WERI-Rb-1 (cell line): ENCODE results near the gene PRRC2B.
A peak's percentile ranks its signal among the peaks of the same experiment; 100 is the strongest.
"Not testable (repeated sequence)": the region's sequence is repeated elsewhere in the genome, so short reads cannot be mapped to it uniquely, and the experiment has no call there.

Source experiments
- DNase-seq: peaks from one replicate; pipeline ENCODE4 v3.0.0-alpha.2; 2020
- H3K27ac ChIP-seq: fragments of 250-450 bp; sonication (Bioruptor Pico); 2 replicates; pipeline ENCODE4 v1.5.1; 2020; ENCODE audit warnings: mild to moderate bottlenecking, moderate library complexity
- H3K27me3 ChIP-seq: fragments of 250-450 bp; sonication (Bioruptor Pico); 2 replicates; pipeline ENCODE4 v1.5.1; 2021; ENCODE audit warnings: mild to moderate bottlenecking, low read depth, moderate library complexity; ENCODE audit not compliant: insufficient read depth, severe bottlenecking
- H3K36me3 ChIP-seq: fragments of 250-450 bp; sonication (Bioruptor Pico); 2 replicates; pipeline ENCODE4 v1.5.1; 2020; ENCODE audit warnings: mild to moderate bottlenecking, moderate library complexity
- H3K4me3 ChIP-seq: 2 replicates; pipeline ENCODE4 v1.5.1; 2011; ENCODE audit warnings: low read depth, mild to moderate bottlenecking, control low read depth, low read length
- H3K9me3 ChIP-seq: fragments of 250-450 bp; sonication (Bioruptor Pico); 2 replicates; pipeline ENCODE4 v1.5.1; 2021; ENCODE audit warnings: mild to moderate bottlenecking, moderate library complexity; ENCODE audit not compliant: severe bottlenecking
- CTCF ChIP-seq: IDR thresholded peaks from 2 replicates; pipeline ENCODE4 v1.5.1; 2011; ENCODE audit warnings: low read depth, mild to moderate bottlenecking, control low read depth, inconsistent platforms, low read length

PRRC2B gene

GRCh38 chr9:131395157-131396098 lies 1.5 kb downstream of the PRRC2B start:
- no peak for TF ChIP-seq CTCF
- H3K36me3 ChIP-seq: peaks cover 39% of the 10 kb centered on the region
- H3K27me3 ChIP-seq: no peaks in the 10 kb centered on the region
- H3K9me3 ChIP-seq: no peaks in the 10 kb centered on the region
- H3K27ac ChIP-seq: peak overlapping the region; percentile 93
- peak overlapping the region; percentile 96 for H3K4me3 ChIP-seq
- DNase-seq: no peak

- not testable (repeated sequence) for H3K9me3 ChIP-seq, H3K4me3 ChIP-seq, H3K27me3 ChIP-seq, H3K27ac ChIP-seq, DNase-seq
- H3K36me3 ChIP-seq: peaks cover 41% of the 10 kb centered on the region
Observed at GRCh38 chr9:131396099-131396479, 2.2 kb downstream of the PRRC2B start.

- Histone ChIP-seq H3K27ac (no peak overlapping the region), H3K27me3 (no peaks in the 10 kb centered on the region), H3K9me3 (no peaks in the 10 kb centered on the region), H3K36me3 (peaks cover 47% of the 10 kb centered on the region), H3K4me3 (no peak overlapping the region)
- no peak for DNase-seq
- TF ChIP-seq CTCF: no peak
Observed at GRCh38 chr9:131396626-131397025, 2.7 kb downstream of the PRRC2B start.

- H3K36me3 ChIP-seq: peaks cover 53% of the 10 kb centered on the region
- TF ChIP-seq CTCF: no peak
- H3K4me3 ChIP-seq: no peak overlapping the region
- no peak for DNase-seq
- H3K9me3 ChIP-seq: no peaks in the 10 kb centered on the region
- H3K27ac ChIP-seq: no peak overlapping the region
- H3K27me3 ChIP-seq: no peaks in the 10 kb centered on the region
Observed at GRCh38 chr9:131397100-131397790, 3.4 kb downstream of the PRRC2B start.

- DNase-seq: no peak
- no peaks in the 10 kb centered on the region for H3K9me3 ChIP-seq
- no peaks in the 10 kb centered on the region for H3K27me3 ChIP-seq
- no peak overlapping the region for H3K27ac ChIP-seq
- no peak overlapping the region for H3K4me3 ChIP-seq
- peaks cover 55% of the 10 kb centered on the region for H3K36me3 ChIP-seq
- TF ChIP-seq CTCF: no peak
Observed at GRCh38 chr9:131398204-131398603, 4.3 kb downstream of the PRRC2B start.

- H3K27me3 ChIP-seq: no peaks in the 10 kb centered on the region
- no peak overlapping the region for H3K27ac ChIP-seq
- peaks cover 62% of the 10 kb centered on the region for H3K36me3 ChIP-seq
- DNase-seq: no peak
- no peaks in the 10 kb centered on the region for H3K9me3 ChIP-seq
- no peak for TF ChIP-seq CTCF
- no peak overlapping the region for H3K4me3 ChIP-seq
Observed at GRCh38 chr9:131399972-131400371, 6.1 kb downstream of the PRRC2B start.
